NT2/D1 (cell line): ENCODE data around the gene RAP1A.

Experiments
- DNase-seq: peaks from one replicate; pipeline ENCODE4 v3.0.0-alpha.2; 2011; ENCODE audit warnings: low read depth, low spot score
- H3K27me3 ChIP-seq: 2 replicates; pipeline ENCODE4 v1.6.0; 2011; ENCODE audit warnings: mild to moderate bottlenecking; ENCODE audit not compliant: insufficient read length, insufficient read depth
- H3K36me3 ChIP-seq: 2 replicates; pipeline ENCODE4 v1.6.1; 2011; ENCODE audit warnings: mild to moderate bottlenecking, low read length, mixed read lengths; ENCODE audit not compliant: insufficient read depth, insufficient read length
- H3K4me1 ChIP-seq: 2 replicates; pipeline ENCODE4 v1.5.1; 2011; ENCODE audit not compliant: insufficient read depth, insufficient read length
- H3K4me3 ChIP-seq: 2 replicates; pipeline ENCODE4 v1.5.1; 2011; ENCODE audit warnings: low read depth; ENCODE audit not compliant: insufficient read length
- H3K9ac ChIP-seq: 2 replicates; pipeline ENCODE4 v1.6.0; 2011; ENCODE audit warnings: low read depth; ENCODE audit not compliant: insufficient read length
- H3K9me3 ChIP-seq: 2 replicates; pipeline ENCODE4 v1.5.1; 2011; ENCODE audit warnings: mild to moderate bottlenecking, low read length; ENCODE audit not compliant: insufficient read depth
- SUZ12 ChIP-seq: IDR thresholded peaks from 2 replicates; pipeline ENCODE4 v1.6.1; 2011; ENCODE audit not compliant: insufficient read length, insufficient read depth; ENCODE audit errors: extremely low read depth
- YY1 ChIP-seq: IDR thresholded peaks from 2 replicates; pipeline ENCODE4 v1.6.1; 2011; ENCODE audit not compliant: insufficient read length, insufficient read depth
- ZNF274 ChIP-seq: IDR thresholded peaks from 2 replicates; pipeline ENCODE4 v1.6.1; 2011; ENCODE audit warnings: mild to moderate bottlenecking, low read depth, low read length

The RAP1A gene

DNA sequence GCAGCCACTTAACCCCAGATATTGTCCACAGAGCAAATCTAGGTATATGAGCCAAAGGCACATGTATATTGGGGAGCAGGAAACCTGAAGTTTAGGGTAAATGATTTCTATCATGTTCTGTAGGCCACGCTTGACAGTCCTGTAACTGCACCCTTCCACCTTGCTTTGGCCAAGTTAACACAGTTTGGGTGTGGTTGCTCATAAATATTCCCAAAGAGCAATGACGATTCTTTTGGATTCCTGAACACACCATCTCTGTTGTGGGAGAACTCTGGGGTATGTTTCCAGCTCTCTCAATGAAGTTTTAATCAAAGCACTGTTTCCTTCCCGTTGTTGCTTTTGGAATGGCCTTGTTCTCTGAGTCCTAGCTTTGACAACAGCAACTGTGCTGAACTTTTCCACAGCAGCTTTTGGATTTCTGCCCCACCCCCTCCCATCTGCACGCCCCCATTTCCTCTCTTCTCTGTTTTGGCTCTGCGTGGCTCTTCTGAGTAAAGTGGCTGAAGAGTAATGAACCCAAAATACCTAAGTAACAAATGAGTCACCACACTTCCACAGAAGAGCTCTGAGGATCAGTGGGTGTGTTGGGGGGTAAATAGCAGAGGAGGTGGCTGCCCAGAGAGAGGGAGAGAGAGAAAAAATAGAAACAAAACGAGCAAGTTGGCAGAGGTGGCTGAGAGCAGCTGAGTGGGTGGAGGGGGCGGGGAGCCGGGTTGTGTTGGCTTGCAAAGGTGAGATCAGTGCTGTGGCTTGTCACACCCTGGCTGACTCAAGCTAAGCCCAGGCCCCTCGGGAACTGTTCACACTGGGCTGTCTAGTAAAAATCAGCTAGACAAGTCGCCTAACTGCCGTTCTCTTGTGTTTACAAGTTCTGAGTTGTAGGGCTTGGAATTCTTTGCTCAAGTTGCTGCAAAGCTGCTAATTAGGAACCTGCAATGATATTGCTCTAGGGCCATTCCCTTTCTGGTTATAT, 26.9 kb upstream of the RAP1A start:
- DNase-seq, result no peak
- Histone ChIP-seq H3K4me3 (no peak overlapping the region), H3K27me3 (no peaks in the 10 kb centered on the region), H3K4me1 (no peaks in the 10 kb centered on the region), H3K9ac (no peak overlapping the region), H3K36me3 (no peaks in the 10 kb centered on the region), H3K9me3 (no peaks in the 10 kb centered on the region)
- no peak for TF ChIP-seq YY1
- TF ChIP-seq SUZ12, result no peak
- no peak for TF ChIP-seq ZNF274

DNA sequence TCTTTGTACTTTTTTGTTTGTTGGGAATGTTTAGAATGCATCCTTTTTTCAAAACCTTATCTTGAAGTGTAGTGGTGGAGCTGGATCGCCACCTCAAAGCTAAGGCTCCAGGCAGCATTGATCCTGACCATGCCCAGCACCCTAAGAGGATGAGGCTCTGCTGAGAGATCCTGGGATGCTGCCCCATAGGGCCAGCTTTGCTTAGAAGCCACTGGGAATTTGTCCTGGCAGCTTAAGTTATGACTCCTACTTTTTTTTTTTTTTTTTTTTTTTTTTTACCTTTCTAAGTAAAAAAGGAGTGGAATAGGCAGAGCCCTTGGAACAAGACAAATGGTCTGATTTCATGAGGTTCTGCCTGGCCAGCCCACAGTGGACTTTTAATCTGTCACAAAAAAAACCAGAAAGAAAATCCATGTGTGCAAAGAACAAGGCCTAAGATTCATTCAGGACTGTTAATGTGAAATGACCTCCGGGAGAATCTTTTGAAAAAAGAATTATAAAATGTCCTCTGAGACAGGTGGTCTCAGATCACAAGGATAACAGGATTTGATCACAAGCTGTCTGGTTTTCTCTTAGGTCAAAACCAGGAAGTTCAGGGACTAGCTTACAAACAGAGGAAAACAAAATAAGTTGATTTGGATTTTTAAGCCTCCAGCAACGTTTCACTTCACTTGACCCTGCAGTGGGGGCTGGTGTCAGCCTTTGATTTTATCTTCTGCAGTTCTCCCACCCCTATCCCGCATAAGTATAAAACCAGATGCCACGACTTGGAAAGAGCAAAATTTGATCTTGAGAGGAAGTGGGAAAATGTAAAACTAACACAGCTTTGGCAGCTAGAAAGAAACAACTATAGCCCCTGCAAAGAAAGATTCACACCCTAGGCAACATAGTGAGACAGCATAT, 25.9 kb upstream of the RAP1A start:
- no peaks in the 10 kb centered on the region for H3K27me3 ChIP-seq
- H3K36me3 ChIP-seq, result no peaks in the 10 kb centered on the region
- no peaks in the 10 kb centered on the region for H3K4me1 ChIP-seq
- TF ChIP-seq YY1 (no peak), ZNF274 (no peak), SUZ12 (no peak)
- no peaks in the 10 kb centered on the region for H3K9me3 ChIP-seq
- H3K9ac ChIP-seq, result no peak overlapping the region
- H3K4me3 ChIP-seq, result no peak overlapping the region
- no peak for DNase-seq

DNA sequence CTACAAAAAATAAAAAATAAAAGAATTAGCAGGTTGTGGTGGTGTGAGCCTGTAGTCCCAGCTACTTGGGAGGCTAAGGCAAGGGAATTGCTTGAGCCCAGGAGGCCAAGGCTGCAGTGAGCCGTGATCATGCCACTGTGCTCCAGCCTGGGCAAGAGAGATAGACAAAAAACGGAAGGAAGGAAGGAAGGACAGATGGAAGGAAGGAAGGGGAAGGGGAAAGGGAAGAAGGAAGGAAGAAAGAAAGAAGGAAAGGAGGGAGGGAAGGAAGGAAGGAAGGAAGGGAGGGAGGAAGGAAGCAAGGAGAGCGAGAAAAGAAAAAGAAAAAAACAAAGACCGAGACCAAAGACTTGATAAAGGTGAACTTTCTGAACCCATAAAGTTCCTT, 25.3 kb upstream of the RAP1A start:
- Histone ChIP-seq H3K9me3 (no peaks in the 10 kb centered on the region), H3K4me1 (no peaks in the 10 kb centered on the region), H3K9ac (no peak overlapping the region), H3K36me3 (no peaks in the 10 kb centered on the region), H3K4me3 (no peak overlapping the region), H3K27me3 (no peaks in the 10 kb centered on the region)
- no peak for DNase-seq
- TF ChIP-seq SUZ12 (no peak), ZNF274 (no peak), YY1 (no peak)

DNA sequence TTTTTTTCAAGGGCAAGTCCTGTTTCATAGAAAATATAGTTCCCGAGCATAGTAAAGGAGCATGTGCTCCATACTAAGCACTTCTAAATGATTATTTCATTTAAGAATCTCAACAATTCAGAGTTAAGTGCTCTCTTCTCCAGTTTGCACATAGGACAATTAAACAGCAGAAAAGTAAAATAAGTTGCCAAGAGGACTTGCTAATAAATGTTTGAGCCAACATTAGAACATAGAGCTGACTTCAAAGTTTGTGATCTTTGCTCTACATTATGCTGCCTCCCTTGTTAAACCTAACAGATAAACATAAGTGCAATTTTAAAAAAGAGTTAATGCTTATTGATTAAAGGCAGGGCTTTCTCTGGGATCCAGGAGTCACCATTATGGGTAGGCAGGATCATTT, 23.8 kb upstream of the RAP1A start:
- H3K4me3 ChIP-seq, result no peak overlapping the region
- no peaks in the 10 kb centered on the region for H3K4me1 ChIP-seq
- TF ChIP-seq ZNF274 (no peak), SUZ12 (no peak), YY1 (no peak)
- no peak overlapping the region for H3K9ac ChIP-seq
- H3K36me3 ChIP-seq, result no peaks in the 10 kb centered on the region
- H3K27me3 ChIP-seq, result no peaks in the 10 kb centered on the region
- DNase-seq, result no peak
- no peaks in the 10 kb centered on the region for H3K9me3 ChIP-seq

DNA sequence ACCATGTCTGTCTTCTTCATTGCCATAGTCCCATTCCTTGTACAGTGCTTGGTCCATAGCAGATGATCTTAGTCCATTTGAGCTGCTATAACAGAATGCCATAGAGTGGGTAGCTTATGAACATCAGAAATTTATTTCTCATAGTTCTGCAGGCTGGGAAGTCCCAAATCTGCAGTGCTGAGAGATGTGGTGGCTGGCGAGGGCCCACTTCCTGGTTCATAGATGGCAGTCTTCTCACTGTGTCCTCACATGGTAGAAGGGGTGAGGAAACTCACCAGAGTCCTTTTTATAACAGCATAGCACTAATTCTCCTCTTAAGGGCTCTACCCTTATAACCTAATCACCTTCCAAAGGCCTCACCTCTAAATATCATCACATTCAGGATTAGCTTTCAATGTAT, 23.1 kb upstream of the RAP1A start:
- Histone ChIP-seq H3K27me3 (no peaks in the 10 kb centered on the region), H3K36me3 (no peaks in the 10 kb centered on the region), H3K9ac (no peak overlapping the region), H3K4me1 (no peaks in the 10 kb centered on the region), H3K9me3 (no peaks in the 10 kb centered on the region), H3K4me3 (no peak overlapping the region)
- no peak for DNase-seq
- TF ChIP-seq ZNF274 (no peak), SUZ12 (no peak), YY1 (no peak)

DNA sequence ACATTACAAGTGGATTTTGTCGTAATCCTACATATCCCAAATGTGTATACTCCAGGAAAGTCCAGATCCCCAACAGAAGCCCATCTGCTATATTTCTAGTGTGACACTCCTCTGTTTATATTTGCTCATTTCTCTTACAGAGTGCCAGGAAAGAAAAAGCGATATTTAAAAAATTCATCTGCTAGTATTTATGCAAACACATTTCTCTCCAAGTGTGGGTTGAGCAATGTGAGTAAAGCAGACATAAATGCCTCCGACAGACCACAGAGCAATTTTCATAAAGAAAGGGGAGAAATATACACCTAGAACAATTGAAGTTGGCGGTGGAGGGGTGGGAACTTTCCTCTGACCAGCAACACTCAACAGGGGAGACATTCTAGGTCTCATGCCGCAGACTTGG, 22.2 kb upstream of the RAP1A start:
- Histone ChIP-seq H3K4me3 (no peak overlapping the region), H3K27me3 (no peaks in the 10 kb centered on the region), H3K4me1 (no peaks in the 10 kb centered on the region), H3K36me3 (no peaks in the 10 kb centered on the region), H3K9me3 (no peaks in the 10 kb centered on the region), H3K9ac (no peak overlapping the region)
- TF ChIP-seq SUZ12 (no peak), YY1 (no peak), ZNF274 (no peak)
- no peak for DNase-seq

- TF ChIP-seq SUZ12 (no peak), YY1 (no peak), ZNF274 (no peak)
- no peaks in the 10 kb centered on the region for H3K4me1 ChIP-seq
- no peaks in the 10 kb centered on the region for H3K27me3 ChIP-seq
- DNase-seq, result no peak
- H3K4me3 ChIP-seq, result no peak overlapping the region
- H3K9me3 ChIP-seq, result no peaks in the 10 kb centered on the region
- no peak overlapping the region for H3K9ac ChIP-seq
- no peaks in the 10 kb centered on the region for H3K36me3 ChIP-seq
Measured at GRCh38 chr1:111598544-111598943, 21.0 kb upstream of the RAP1A start.
